HS-5 (cell line): Measurements from ENCODE around the gene ZNF605.
"Not testable (repeated sequence)": the region's sequence is repeated elsewhere in the genome, so short reads cannot be mapped to it uniquely, and the experiment has no call there.

Source experiments
- DNase-seq: peaks from one replicate; pipeline ENCODE4 v3.0.0-alpha.2; 2012; ENCODE audit warnings: low read depth

The ZNF605 gene

GRCh38 chr12:132907216-132907615 lies 48.9 kb downstream of the ZNF605 start:
- DNase-seq = no peak

DNA sequence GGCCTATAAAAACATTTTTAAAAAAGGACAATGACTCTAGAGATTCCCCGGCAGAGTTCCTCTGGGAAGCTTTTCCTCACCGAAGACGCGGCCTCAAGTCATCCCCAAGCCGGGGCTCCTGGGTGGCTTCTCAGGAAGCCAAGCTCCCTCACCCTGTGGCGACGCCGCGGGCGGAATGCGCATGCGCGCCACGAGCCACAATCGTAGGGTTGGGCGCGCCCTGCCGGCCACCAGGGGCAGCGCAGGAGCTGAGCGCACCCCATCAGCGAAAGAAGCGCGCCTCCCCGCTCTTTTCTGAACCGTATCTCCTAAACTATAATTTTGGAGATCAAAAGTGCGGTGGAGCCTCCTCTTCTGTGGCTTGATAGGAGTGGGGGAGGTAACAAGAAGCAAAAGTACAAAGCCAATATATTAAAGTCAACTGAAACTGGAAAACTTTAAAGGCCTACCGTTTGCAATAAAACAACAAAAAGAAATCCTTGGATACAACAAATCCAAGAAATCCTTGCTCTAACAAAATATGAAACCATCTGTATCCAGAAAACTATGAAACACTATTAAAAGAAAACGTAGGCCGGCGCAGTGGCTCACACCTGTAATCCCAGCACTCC lies 51.3 kb downstream of the ZNF605 start:
- no peak for DNase-seq

GRCh38 chr12:132899033-132899432 lies 57.1 kb downstream of the ZNF605 start:
- DNase-seq = no peak

GRCh38 chr12:132888852-132889251 lies 67.3 kb downstream of the ZNF605 start:
- DNase-seq = no peak

GRCh38 chr12:132887513-132888351 lies 68.4 kb downstream of the ZNF605 start, which contains the start of gene CHFR:
Gene CHFR (minus strand): TSS chr12:132887605. CDS start chr12:132887328, 277 bp downstream.
- DNase-seq = peak; percentile 78

- DNase-seq = no peak
Observed at GRCh38 chr12:132886529-132887477, 69.3 kb downstream of the ZNF605 start.

- no peak for DNase-seq
Observed at GRCh38 chr12:132881818-132882217, 74.3 kb downstream of the ZNF605 start.

- DNase-seq = not testable (repeated sequence)
Observed at GRCh38 chr12:132874620-132875019, 81.5 kb downstream of the ZNF605 start.

GRCh38 chr12:132874175-132874574 lies 81.9 kb downstream of the ZNF605 start:
- DNase-seq = no peak

DNA sequence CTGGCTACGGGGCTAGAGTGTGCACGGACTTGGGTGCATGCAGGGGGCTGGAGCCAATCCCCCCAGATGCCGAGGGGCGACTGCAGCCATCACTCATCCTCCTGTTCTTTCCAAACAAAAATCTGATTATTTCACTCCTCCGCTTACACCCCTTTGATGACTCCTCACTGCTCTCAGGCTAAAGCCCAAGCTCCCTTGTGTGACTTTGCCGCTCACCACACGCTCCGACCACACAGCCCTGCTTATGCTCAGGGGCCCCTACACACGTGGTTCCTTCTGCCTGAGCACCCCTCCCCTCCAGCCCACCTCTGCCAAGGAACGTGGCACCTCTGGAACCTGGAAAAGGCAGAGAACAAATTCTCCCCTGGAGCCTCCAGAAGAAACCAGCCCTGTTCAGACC lies 82.4 kb downstream of the ZNF605 start:
- no peak for DNase-seq

DNA sequence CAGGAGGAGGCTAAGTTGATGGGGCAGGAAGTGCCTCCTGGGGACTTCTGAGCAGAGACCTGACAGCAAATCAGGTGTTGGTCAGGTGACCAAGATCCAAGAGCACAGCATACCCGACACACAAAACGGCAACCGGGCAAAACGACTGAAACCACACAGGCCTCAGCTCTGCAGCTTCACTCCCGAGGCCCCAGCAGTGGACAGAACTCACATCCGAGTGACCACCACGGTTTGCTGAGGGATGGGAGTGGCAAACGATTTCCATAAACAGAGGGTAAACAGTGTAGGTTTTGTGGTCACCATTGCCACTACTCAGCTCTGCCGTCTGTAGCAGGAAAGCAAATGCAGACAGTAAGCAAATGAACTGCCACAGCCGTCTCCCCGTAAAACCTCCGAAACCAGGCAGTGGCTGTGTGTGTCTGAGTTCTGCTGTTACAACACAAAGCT lies 83.1 kb downstream of the ZNF605 start:
- DNase-seq = no peak

GRCh38 chr12:132872073-132872855 lies 83.8 kb downstream of the ZNF605 start:
- no peak for DNase-seq

- no peak for DNase-seq
Observed at GRCh38 chr12:132869551-132869950, 86.6 kb downstream of the ZNF605 start.
